ENCODE results near the gene PEX12.

GRCh38 chr17:35534576-35535093 lies 43.7 kb downstream of the PEX12 start:
- TF ChIP-seq, protein P1, sequence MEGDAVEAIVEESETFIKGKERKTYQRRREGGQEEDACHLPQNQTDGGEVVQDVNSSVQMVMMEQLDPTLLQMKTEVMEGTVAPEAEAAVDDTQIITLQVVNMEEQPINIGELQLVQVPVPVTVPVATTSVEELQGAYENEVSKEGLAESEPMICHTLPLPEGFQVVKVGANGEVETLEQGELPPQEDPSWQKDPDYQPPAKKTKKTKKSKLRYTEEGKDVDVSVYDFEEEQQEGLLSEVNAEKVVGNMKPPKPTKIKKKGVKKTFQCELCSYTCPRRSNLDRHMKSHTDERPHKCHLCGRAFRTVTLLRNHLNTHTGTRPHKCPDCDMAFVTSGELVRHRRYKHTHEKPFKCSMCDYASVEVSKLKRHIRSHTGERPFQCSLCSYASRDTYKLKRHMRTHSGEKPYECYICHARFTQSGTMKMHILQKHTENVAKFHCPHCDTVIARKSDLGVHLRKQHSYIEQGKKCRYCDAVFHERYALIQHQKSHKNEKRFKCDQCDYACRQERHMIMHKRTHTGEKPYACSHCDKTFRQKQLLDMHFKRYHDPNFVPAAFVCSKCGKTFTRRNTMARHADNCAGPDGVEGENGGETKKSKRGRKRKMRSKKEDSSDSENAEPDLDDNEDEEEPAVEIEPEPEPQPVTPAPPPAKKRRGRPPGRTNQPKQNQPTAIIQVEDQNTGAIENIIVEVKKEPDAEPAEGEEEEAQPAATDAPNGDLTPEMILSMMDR (IDR thresholded peaks at IDR 0.05; ENCODE audit: insufficient read depth, low read length) = no peak
- TF ChIP-seq POLR2AphosphoS5 (IDR thresholded peaks at IDR 0.05; ENCODE audit: low read depth) = no peak
- TF ChIP-seq GABPA (IDR thresholded peaks at IDR 0.05; ENCODE audit: low read depth) = no peak
